ACC112 (cell line): ENCODE measurements around the gene SWI5.
A peak's percentile ranks its signal among the peaks of the same experiment; 100 is the strongest.

ENCODE experiments used
- H2AFZ ChIP-seq: fragments of 200-600 bp; sonication (generic); one replicate; pipeline ENCODE4 v1.6.0; 2017; ENCODE audit warnings: antibody characterized with exemption, low read length; ENCODE audit not compliant: unreplicated experiment
- H3K27ac ChIP-seq: fragments of 200-600 bp; sonication (generic); 2 replicates; pipeline ENCODE4 v1.5.1; 2014; ENCODE audit warnings: low read depth, mild to moderate bottlenecking, antibody characterized with exemption, low read length, moderate library complexity
- H3K27me3 ChIP-seq: fragments of 200-600 bp; sonication (generic); 2 replicates; pipeline ENCODE4 v1.6.1; 2014; ENCODE audit warnings: mild to moderate bottlenecking, antibody characterized with exemption, low read length, moderate library complexity, mixed read lengths; ENCODE audit not compliant: insufficient read depth
- H3K36me3 ChIP-seq: fragments of 200-600 bp; sonication (generic); 2 replicates; pipeline ENCODE4 v1.6.1; 2016; ENCODE audit warnings: mild to moderate bottlenecking, antibody characterized with exemption, low read length, moderate library complexity, mixed read lengths; ENCODE audit not compliant: insufficient read depth
- H3K4me1 ChIP-seq: fragments of 200-600 bp; sonication (generic); one replicate; pipeline ENCODE4 v1.6.1; 2016; ENCODE audit warnings: low read length, mixed read lengths; ENCODE audit not compliant: insufficient read depth, unreplicated experiment, control insufficient read depth
- H3K4me3 ChIP-seq: fragments of 200-600 bp; sonication (generic); 2 replicates; pipeline ENCODE4 v1.5.1; 2014; ENCODE audit warnings: mild to moderate bottlenecking, low read depth, low read length
- H3K79me2 ChIP-seq: fragments of 200-600 bp; sonication (generic); one replicate; pipeline ENCODE4 v1.6.0; 2016; ENCODE audit warnings: low read length; ENCODE audit not compliant: control insufficient read depth, unreplicated experiment, insufficient read depth

Gene SWI5

GRCh38 chr9:128321343-128321742 is 45.3 kb downstream of the SWI5 start:
- Histone ChIP-seq H2AFZ (no peak overlapping the region), H3K79me2 (peaks cover 38% of the 10 kb centered on the region), H3K4me1 (peaks cover 9% of the 10 kb centered on the region), H3K27me3 (no peaks in the 10 kb centered on the region), H3K27ac (no peak overlapping the region), H3K4me3 (peak overlapping the region; percentile 95), H3K36me3 (peaks cover 12% of the 10 kb centered on the region; the same call in 1 of the 2 replicates)

DNA sequence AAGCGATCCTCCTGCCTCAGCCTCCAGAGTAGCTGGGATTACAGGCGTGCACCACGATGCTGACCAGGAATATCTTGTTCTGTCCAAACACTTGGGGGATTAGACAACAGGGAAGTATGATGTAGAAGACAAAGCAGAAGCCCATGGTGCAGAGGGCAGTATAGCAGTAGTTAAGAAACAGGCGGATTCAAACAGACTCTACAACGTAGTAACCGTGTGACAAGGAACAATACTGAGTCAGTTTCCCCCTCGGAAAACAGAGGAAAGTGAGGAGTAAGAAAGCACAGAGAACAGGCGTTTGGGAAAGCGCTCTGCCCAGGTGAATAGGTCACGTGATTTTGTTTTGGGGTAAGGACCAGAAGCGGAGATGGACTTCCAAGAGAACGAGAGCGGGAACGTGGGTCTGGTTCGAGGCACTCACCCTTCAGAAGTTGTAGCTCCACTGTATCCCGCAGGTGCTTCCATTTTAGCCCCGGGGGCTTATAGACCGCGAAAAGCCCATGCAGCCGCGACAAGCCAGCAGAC is 45.9 kb downstream of the SWI5 start:
- Histone ChIP-seq H3K27me3 (no peaks in the 10 kb centered on the region), H3K36me3 (peaks cover 9% of the 10 kb centered on the region; the same call in 1 of the 2 replicates), H3K4me3 (peak overlapping the region; percentile 95), H3K4me1 (peaks cover 9% of the 10 kb centered on the region), H3K79me2 (peaks cover 38% of the 10 kb centered on the region), H2AFZ (peak overlapping the region; percentile 63), H3K27ac (peak overlapping the region; percentile 80; the same call in 1 of the 2 replicates)

DNA sequence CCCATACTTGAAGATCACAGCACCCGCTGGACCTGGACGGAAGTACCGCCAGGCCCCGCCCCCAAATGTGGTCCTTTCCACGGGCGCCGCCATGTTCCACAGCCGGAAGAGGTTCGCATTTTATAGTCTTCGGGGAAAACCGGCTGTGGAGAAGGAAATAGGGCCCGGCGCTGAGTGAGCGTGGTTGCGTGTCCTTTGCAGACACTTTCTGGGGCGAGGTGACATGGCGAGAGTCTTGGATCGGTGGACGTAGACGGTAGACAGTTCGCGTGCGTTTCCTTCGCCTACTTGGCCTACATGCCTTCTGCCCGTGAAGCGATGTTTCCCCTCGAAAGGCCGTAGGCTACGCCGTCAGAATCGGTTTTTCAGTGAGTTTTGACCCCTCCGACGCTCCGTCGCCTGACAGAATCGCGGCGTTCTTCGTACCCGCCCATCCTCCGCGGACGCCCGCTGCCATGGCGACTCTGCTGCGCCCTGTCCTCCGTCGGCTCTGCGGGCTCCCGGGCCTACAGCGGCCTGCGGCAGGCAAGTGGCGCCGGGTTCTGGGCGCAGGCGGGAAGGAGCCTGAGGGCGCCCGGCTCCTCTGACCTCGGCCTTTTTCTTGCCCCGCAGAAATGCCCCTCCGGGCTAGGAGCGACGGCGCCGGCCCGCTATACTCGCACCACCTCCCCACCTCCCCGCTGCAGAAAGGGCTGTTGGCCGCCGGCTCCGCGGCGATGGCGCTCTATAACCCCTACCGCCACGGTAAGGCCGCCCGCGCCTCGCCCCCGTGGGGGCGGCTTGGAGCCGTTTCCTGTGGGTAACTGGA is 46.5 kb downstream of the SWI5 start, which contains the start of the genes COQ4 and TRUB2:
Gene COQ4 (plus strand): TSS at position 436 of the 808 bp plus-strand sequence. CDS start 20 bp downstream, at position 456.
Gene TRUB2 (minus strand): TSS at position 44 of the 808 bp plus-strand sequence. CDS start 39 bp downstream, at position 5.
- H3K79me2 ChIP-seq, result peaks cover 38% of the 10 kb centered on the region
- 0 out of 2 replicates have a peak, but pooled peaks cover 3% of the 10 kb centered on the region for H3K36me3 ChIP-seq
- peak within 1 kb of the TSS; percentile 63 for H2AFZ ChIP-seq
- no peaks in the 10 kb centered on the region for H3K27me3 ChIP-seq
- H3K27ac ChIP-seq, result peak within 1 kb of the TSS; percentile 80
- peaks cover 9% of the 10 kb centered on the region for H3K4me1 ChIP-seq
- H3K4me3 ChIP-seq, result peak within 1 kb of the TSS; percentile 95

- peak overlapping the region; percentile 80 for H3K27ac ChIP-seq
- H3K36me3 ChIP-seq, result 0 out of 2 replicates have a peak, but pooled peaks cover 3% of the 10 kb centered on the region
- peak overlapping the region; percentile 63 for H2AFZ ChIP-seq
- peaks cover 38% of the 10 kb centered on the region for H3K79me2 ChIP-seq
- H3K4me3 ChIP-seq, result peak overlapping the region; percentile 95
- H3K27me3 ChIP-seq, result no peaks in the 10 kb centered on the region
- peaks cover 9% of the 10 kb centered on the region for H3K4me1 ChIP-seq
Measured at GRCh38 chr9:128323212-128323730, 47.2 kb downstream of the SWI5 start.

DNA sequence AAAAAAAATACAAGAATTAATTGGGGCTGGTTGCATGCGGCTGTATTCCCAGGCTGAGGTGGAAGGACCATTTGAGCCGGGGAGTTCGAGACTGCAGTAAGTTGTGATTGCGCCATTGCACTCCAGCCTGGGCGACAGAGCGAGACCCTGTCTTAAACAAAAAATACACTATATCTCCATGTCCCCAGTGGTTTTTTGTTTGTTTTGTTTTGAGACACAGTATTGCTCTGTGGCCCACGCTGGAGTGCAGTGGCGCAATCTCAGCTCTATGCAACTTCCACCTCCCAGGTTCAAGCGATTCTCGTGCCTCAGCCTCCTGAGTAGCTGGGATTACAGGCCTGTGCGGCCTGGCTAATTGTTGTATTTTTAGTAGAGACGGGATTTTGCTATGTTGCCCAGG is 47.7 kb downstream of the SWI5 start:
- Histone ChIP-seq H3K4me3 (peak overlapping the region; percentile 95), H3K27ac (peak overlapping the region; percentile 80)

GRCh38 chr9:128324401-128324800 is 48.3 kb downstream of the SWI5 start:
- Histone ChIP-seq H3K4me1 (peaks cover 9% of the 10 kb centered on the region), H3K36me3 (0 out of 2 replicates have a peak, but pooled peaks cover 3% of the 10 kb centered on the region), H3K27me3 (no peaks in the 10 kb centered on the region), H3K27ac (no peak overlapping the region), H2AFZ (no peak overlapping the region), H3K79me2 (peaks cover 38% of the 10 kb centered on the region), H3K4me3 (no peak overlapping the region; the same call in 1 of the 2 replicates)

More for the DNA sequence above, 47.7 kb downstream of the SWI5 start:
- H2AFZ ChIP-seq, result no peak overlapping the region
- 0 out of 2 replicates have a peak, but pooled peaks cover 3% of the 10 kb centered on the region for H3K36me3 ChIP-seq
- peaks cover 38% of the 10 kb centered on the region for H3K79me2 ChIP-seq
- H3K4me1 ChIP-seq, result peaks cover 9% of the 10 kb centered on the region
- no peaks in the 10 kb centered on the region for H3K27me3 ChIP-seq

GRCh38 chr9:128325629-128326028 is 49.6 kb downstream of the SWI5 start:
- Histone ChIP-seq H3K27me3 (no peaks in the 10 kb centered on the region), H3K4me1 (peaks cover 9% of the 10 kb centered on the region), H2AFZ (no peak overlapping the region), H3K27ac (no peak overlapping the region), H3K36me3 (0 out of 2 replicates have a peak, but pooled peaks cover 3% of the 10 kb centered on the region), H3K4me3 (no peak overlapping the region), H3K79me2 (peaks cover 38% of the 10 kb centered on the region)

DNA sequence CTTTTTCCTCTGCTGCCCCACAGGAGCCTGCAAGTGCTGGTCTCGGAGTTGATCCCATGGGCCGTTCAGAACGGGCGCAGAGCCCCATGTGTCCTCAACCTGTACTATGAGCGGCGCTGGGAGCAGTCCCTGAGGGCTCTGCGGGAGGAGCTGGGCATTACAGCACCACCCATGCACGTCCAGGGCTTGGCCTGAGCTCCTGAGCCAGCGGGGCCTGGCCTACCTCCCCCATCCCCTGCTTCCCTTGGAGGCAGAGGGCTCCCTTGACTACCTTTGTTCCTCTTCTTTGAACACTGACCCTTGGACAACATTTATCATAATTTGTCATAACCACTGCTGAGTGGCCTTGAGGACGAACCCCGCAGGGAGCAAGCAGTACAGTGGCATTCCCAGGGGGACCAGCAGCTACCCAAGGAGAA is 57.4 kb downstream of the SWI5 start:
- no peak overlapping the region for H3K4me3 ChIP-seq
- no peaks in the 10 kb centered on the region for H3K27me3 ChIP-seq
- no peaks in the 10 kb centered on the region for H3K36me3 ChIP-seq
- no peaks in the 10 kb centered on the region for H3K4me1 ChIP-seq
- H3K27ac ChIP-seq, result no peak overlapping the region
- H3K79me2 ChIP-seq, result no peaks in the 10 kb centered on the region
- no peak overlapping the region for H2AFZ ChIP-seq

DNA sequence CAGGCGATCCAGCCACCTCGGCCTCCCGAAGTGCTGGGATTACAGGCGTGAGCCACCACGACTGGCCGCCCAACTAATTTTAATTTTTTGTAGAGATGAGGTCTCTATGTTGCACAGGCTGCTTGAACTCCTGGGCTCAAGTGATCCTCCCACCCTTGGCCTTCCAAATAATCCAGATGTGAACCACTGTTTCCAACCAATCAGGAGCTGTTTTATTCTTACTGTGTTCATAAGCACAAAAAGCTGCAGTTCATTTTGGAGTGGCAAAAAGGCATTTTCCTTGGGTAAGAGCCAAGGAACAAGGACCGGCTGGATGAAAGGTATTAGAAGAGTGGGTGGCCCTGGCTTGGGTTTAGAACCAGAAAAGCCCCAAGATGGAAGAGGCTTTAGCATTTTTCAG is 59.1 kb downstream of the SWI5 start:
- H3K4me3 ChIP-seq, result no peak overlapping the region
- H3K27ac ChIP-seq, result no peak overlapping the region
- H3K36me3 ChIP-seq, result no peaks in the 10 kb centered on the region
- H3K27me3 ChIP-seq, result no peaks in the 10 kb centered on the region
- no peaks in the 10 kb centered on the region for H3K4me1 ChIP-seq
- no peaks in the 10 kb centered on the region for H3K79me2 ChIP-seq
- H2AFZ ChIP-seq, result no peak overlapping the region

GRCh38 chr9:128335914-128336313 is 59.8 kb downstream of the SWI5 start:
- no peaks in the 10 kb centered on the region for H3K36me3 ChIP-seq
- H3K4me3 ChIP-seq, result no peak overlapping the region
- no peaks in the 10 kb centered on the region for H3K4me1 ChIP-seq
- no peak overlapping the region for H2AFZ ChIP-seq
- no peak overlapping the region for H3K27ac ChIP-seq
- H3K27me3 ChIP-seq, result no peaks in the 10 kb centered on the region
- no peaks in the 10 kb centered on the region for H3K79me2 ChIP-seq
